Mesendoderm (in vitro differentiated cells): ENCODE data around the gene GYG1.

Source experiments
- DNase-seq: peaks from one replicate; pipeline ENCODE4 v3.0.0; 2013
- H2AK5ac ChIP-seq: 2 replicates; pipeline ENCODE4 v1.6.1; 2013; ENCODE audit warnings: low read length, inconsistent platforms
- H2BK120ac ChIP-seq: 2 replicates; pipeline ENCODE4 v1.6.1; 2013; ENCODE audit warnings: low read depth, mild to moderate bottlenecking, low read length, moderate library complexity, mixed read lengths
- H2BK15ac ChIP-seq: replicated peaks from 2 replicates; pipeline ENCODE4 v1.6.1; 2013; ENCODE audit warnings: low read depth, mild to moderate bottlenecking, moderate library complexity
- H2BK5ac ChIP-seq: 2 replicates; pipeline ENCODE4 v1.6.1; 2013; ENCODE audit warnings: low read length, inconsistent platforms
- H3K18ac ChIP-seq: 2 replicates; pipeline ENCODE4 v1.6.1; 2013; ENCODE audit warnings: mild to moderate bottlenecking, low read length, mixed read lengths
- H3K23ac ChIP-seq: one replicate; pipeline ENCODE4 v1.6.1; 2013; ENCODE audit warnings: low read length
- H3K27ac ChIP-seq: 2 replicates; pipeline ENCODE4 v1.5.1; 2013; ENCODE audit warnings: low read depth, mild to moderate bottlenecking, inconsistent platforms, low read length, moderate library complexity
- H3K27me3 ChIP-seq: 2 replicates; pipeline ENCODE4 v1.6.1; 2013; ENCODE audit warnings: low read length, control low read depth, mild to moderate bottlenecking, inconsistent platforms; ENCODE audit not compliant: insufficient read depth, poor library complexity
- H3K36me3 ChIP-seq: 2 replicates; pipeline ENCODE4 v1.6.1; 2013; ENCODE audit warnings: low read length, inconsistent platforms; ENCODE audit not compliant: control insufficient read depth, insufficient read depth
- H3K4ac ChIP-seq: one replicate; pipeline ENCODE4 v1.6.1; 2013; ENCODE audit warnings: low read depth, mild to moderate bottlenecking, low read length, moderate library complexity
- H3K4me1 ChIP-seq: 2 replicates; pipeline ENCODE4 v1.6.1; 2013; ENCODE audit warnings: low read depth, low read length, inconsistent platforms; ENCODE audit not compliant: control insufficient read depth
- H3K4me2 ChIP-seq: 2 replicates; pipeline ENCODE4 v1.6.1; 2013; ENCODE audit warnings: low read length
- H3K4me3 ChIP-seq: 2 replicates; pipeline ENCODE4 v1.5.1; 2013; ENCODE audit warnings: mild to moderate bottlenecking, low read length
- H3K56ac ChIP-seq: one replicate; pipeline ENCODE4 v1.6.1; 2013; ENCODE audit warnings: low read length
- H3K79me1 ChIP-seq: 2 replicates; pipeline ENCODE4 v1.6.1; 2013; ENCODE audit warnings: low read length, inconsistent platforms
- H3K79me2 ChIP-seq: 2 replicates; pipeline ENCODE4 v1.6.1; 2013; ENCODE audit warnings: mild to moderate bottlenecking, low read length; ENCODE audit not compliant: control insufficient read depth, insufficient read depth
- H3K9ac ChIP-seq: 2 replicates; pipeline ENCODE4 v1.6.1; 2013; ENCODE audit warnings: low read length, inconsistent platforms
- H4K5ac ChIP-seq: one replicate; pipeline ENCODE4 v1.6.1; 2013; ENCODE audit warnings: low read length
- H4K8ac ChIP-seq: one replicate; pipeline ENCODE4 v1.6.1; 2013; ENCODE audit warnings: low read depth, mild to moderate bottlenecking, control low read depth, low read length, moderate library complexity
- WGBS: extraction: QIAGEN DNeasy Blood & Tissue Kit; methylation state at CpG from one replicate; pipeline ENCODE4 v1.1.7; 2013; ENCODE audit warnings: low lambda C conversion rate, missing lambda C conversion rate; ENCODE audit not compliant: insufficient coverage; ENCODE audit errors: extremely low coverage; 5-methylcytosine and 5-hydroxymethylcytosine counted together

The GYG1 gene

GRCh38 chr3:148951599-148952361 is 39.6 kb upstream of the GYG1 start:
- Histone ChIP-seq H3K23ac (no peak overlapping the region), H3K56ac (no peak overlapping the region), H3K4ac (no peak overlapping the region), H4K5ac (no peak overlapping the region), H3K9ac (no peak overlapping the region), H3K18ac (no peak overlapping the region), H3K79me1 (no peaks in the 10 kb centered on the region), H3K4me2 (no peak overlapping the region), H2BK15ac (no peak overlapping the region), H3K27me3 (no peaks in the 10 kb centered on the region), H3K27ac (no peak overlapping the region), H3K4me3 (no peak overlapping the region), H2AK5ac (no peak overlapping the region), H2BK120ac (no peak overlapping the region), H3K79me2 (no peaks in the 10 kb centered on the region), H4K8ac (no peak overlapping the region), H3K36me3 (no peaks in the 10 kb centered on the region), H3K4me1 (no peaks in the 10 kb centered on the region), H2BK5ac (no peak overlapping the region)
- no peak for DNase-seq
- WGBS, result no CpG with 5 or more reads among the region's 4 CpGs

DNA sequence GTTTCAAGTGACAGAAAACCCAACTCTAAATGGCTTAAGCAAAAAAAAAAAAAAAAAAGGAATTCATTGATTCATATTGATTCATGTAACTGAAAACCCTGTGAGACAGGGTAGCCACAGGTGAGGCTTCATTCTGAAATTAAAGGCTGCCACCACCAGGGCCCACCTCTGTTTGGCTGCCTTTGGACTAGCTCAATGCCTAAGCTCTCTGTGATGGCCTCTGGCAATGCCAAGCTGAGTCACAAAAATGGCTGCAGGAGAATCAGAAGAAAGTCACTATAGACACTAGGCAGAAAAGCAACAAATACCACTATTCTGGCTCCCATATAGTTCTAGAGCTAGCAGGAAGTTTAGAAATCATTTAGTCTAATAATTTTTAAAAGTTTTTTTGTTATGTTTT is 38.2 kb upstream of the GYG1 start:
- Histone ChIP-seq H4K5ac (no peak overlapping the region), H3K4me2 (no peak overlapping the region), H2AK5ac (no peak overlapping the region), H2BK15ac (no peak overlapping the region), H4K8ac (no peak overlapping the region), H2BK120ac (no peak overlapping the region), H3K36me3 (no peaks in the 10 kb centered on the region), H3K4ac (no peak overlapping the region), H3K27me3 (no peaks in the 10 kb centered on the region), H3K27ac (no peak overlapping the region), H3K18ac (no peak overlapping the region), H3K4me3 (no peak overlapping the region), H3K9ac (no peak overlapping the region), H3K23ac (no peak overlapping the region), H3K56ac (no peak overlapping the region), H2BK5ac (no peak overlapping the region), H3K4me1 (no peaks in the 10 kb centered on the region), H3K79me2 (no peaks in the 10 kb centered on the region), H3K79me1 (no peaks in the 10 kb centered on the region)
- DNase-seq, result peak; percentile 17

DNA sequence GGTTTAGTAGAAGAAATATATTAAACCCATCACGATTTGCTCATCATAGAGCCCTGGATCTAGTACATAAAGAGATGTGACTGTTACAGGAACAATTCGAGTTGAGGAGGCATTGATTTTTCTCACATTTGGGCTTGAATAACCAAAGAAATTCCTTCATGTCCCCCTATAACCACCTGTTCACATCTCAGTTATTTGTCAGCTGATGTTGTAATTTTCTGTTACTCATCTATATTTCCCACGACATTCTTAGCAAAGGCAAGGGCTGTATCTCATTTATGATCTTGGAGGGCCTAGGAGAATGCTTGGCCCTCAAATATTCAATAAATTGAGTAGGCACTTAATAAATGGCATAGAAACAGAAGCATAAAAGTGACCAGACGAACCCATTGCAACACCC is 36.4 kb upstream of the GYG1 start:
- Histone ChIP-seq H2BK120ac (no peak overlapping the region), H3K4me1 (no peaks in the 10 kb centered on the region), H3K4me2 (no peak overlapping the region), H3K4ac (no peak overlapping the region), H3K56ac (peak overlapping the region; percentile 7), H3K23ac (no peak overlapping the region), H3K18ac (no peak overlapping the region), H3K9ac (no peak overlapping the region), H3K79me2 (no peaks in the 10 kb centered on the region), H2BK15ac (no peak overlapping the region), H3K27ac (no peak overlapping the region), H2AK5ac (no peak overlapping the region), H4K5ac (no peak overlapping the region), H3K36me3 (no peaks in the 10 kb centered on the region), H3K4me3 (no peak overlapping the region), H3K27me3 (no peaks in the 10 kb centered on the region), H4K8ac (no peak overlapping the region), H2BK5ac (no peak overlapping the region), H3K79me1 (no peaks in the 10 kb centered on the region)
- WGBS, result no CpG with 5 or more reads among the region's 4 CpGs
- DNase-seq, result no peak

GRCh38 chr3:148955544-148956346 is 35.6 kb upstream of the GYG1 start:
- peak; percentile 89 for DNase-seq
- Histone ChIP-seq H3K79me1 (no peaks in the 10 kb centered on the region), H3K9ac (peak overlapping the region; percentile 38), H3K56ac (peak overlapping the region; percentile 44), H3K27ac (no peak overlapping the region), H3K27me3 (no peaks in the 10 kb centered on the region), H2BK5ac (no peak overlapping the region), H3K4me1 (no peaks in the 10 kb centered on the region), H3K4me2 (no peak overlapping the region), H2AK5ac (no peak overlapping the region), H3K4me3 (no peak overlapping the region), H3K36me3 (no peaks in the 10 kb centered on the region), H4K5ac (no peak overlapping the region), H3K4ac (no peak overlapping the region), H2BK15ac (no peak overlapping the region), H4K8ac (no peak overlapping the region), H3K23ac (no peak overlapping the region), H3K79me2 (no peaks in the 10 kb centered on the region), H2BK120ac (no peak overlapping the region), H3K18ac (no peak overlapping the region)
- no CpG with 5 or more reads among the region's 12 CpGs for WGBS

GRCh38 chr3:148957586-148957985 is 33.8 kb upstream of the GYG1 start:
- no peak overlapping the region for H3K4me3 ChIP-seq
- no peaks in the 10 kb centered on the region for H3K79me2 ChIP-seq
- peak; percentile 88 for DNase-seq
- no peak overlapping the region for H3K4ac ChIP-seq
- no peaks in the 10 kb centered on the region for H3K36me3 ChIP-seq
- H4K8ac ChIP-seq, result no peak overlapping the region
- no peak overlapping the region for H3K4me2 ChIP-seq
- H3K27ac ChIP-seq, result no peak overlapping the region
- H4K5ac ChIP-seq, result no peak overlapping the region
- no peak overlapping the region for H3K56ac ChIP-seq
- H2BK5ac ChIP-seq, result no peak overlapping the region
- no peak overlapping the region for H3K23ac ChIP-seq
- no peaks in the 10 kb centered on the region for H3K27me3 ChIP-seq
- no peak overlapping the region for H2BK15ac ChIP-seq
- no peaks in the 10 kb centered on the region for H3K79me1 ChIP-seq
- no peaks in the 10 kb centered on the region for H3K4me1 ChIP-seq
- no CpG with 5 or more reads among the region's 2 CpGs for WGBS
- no peak overlapping the region for H2BK120ac ChIP-seq
- no peak overlapping the region for H3K18ac ChIP-seq
- H3K9ac ChIP-seq, result no peak overlapping the region
- H2AK5ac ChIP-seq, result no peak overlapping the region
